SK-N-SH (cell line): ENCODE measurements around the gene ATP5PB. TPM values are rescaled to one million over a fixed set of nuclear protein-coding genes. Genes with fewer than 3 reads are reported as not detected.

Experiments used
- CTCF ChIA-PET: fragments of 300-600, 350-600 bp; formaldehyde crosslinking; extraction: SDS; loops from one replicate; lab custom pipeline; 2021; lab: Yijun Ruan, JAX
- POLR2A ChIA-PET: fragments of 350-600 bp; sonication (Branson Sonifier 250); formaldehyde crosslinking; extraction: SDS; loops from one replicate; lab custom pipeline; 2020; ENCODE audit warnings: antibody characterized with exemption, inconsistent platforms; lab: Yijun Ruan, JAX
- DNase-seq: peaks from one replicate; pipeline ENCODE4 v3.0.0; 2012
- H2AFZ ChIP-seq: fragments of 200-600 bp; sonication (generic); 2 replicates; pipeline ENCODE4 v1.8.1; 2016; ENCODE audit warnings: antibody characterized with exemption, mild to moderate bottlenecking, low read depth
- H3F3A ChIP-seq: fragments of 200-600 bp; sonication (generic); replicated peaks from 2 replicates; pipeline ENCODE3; 2016; ENCODE audit warnings: antibody characterized with exemption, mild to moderate bottlenecking; ENCODE audit not compliant: insufficient read depth
- H3K27ac ChIP-seq, 2 experiments: fragments of 200-500 bp in 1 of 2; fragments of 200-600 bp in 1 of 2; sonication (Bioruptor generic) in 1 of 2; sonication (generic), shearing (Covaris generic) in 1 of 2; 2 replicates each; pipeline versions ENCODE4 v1.5.1 to v1.6.1; 2014 to 2016; ENCODE audit warnings: low read depth in 2 of 2, inconsistent platforms in 1 of 2, low read length in 1 of 2, mild to moderate bottlenecking in 1 of 2, mixed read lengths in 1 of 2
- H3K27me3 ChIP-seq: fragments of 200-600 bp; sonication (generic), shearing (Covaris generic); 2 replicates; pipeline ENCODE4 v1.6.1; 2016; ENCODE audit warnings: mixed run types; ENCODE audit not compliant: insufficient read depth
- H3K36me3 ChIP-seq, 2 experiments: fragments of 200-500 bp in 1 of 2; fragments of 200-600 bp in 1 of 2; sonication (Bioruptor generic) in 1 of 2; sonication (generic) in 1 of 2; replicated peaks in 1 of 2; 2 replicates each; pipeline versions ENCODE3 to v1.5.1; 2014 to 2016; ENCODE audit warnings: low read length in 1 of 2, mild to moderate bottlenecking in 1 of 2; ENCODE audit not compliant: insufficient read depth in 2 of 2, control insufficient read depth in 1 of 2
- H3K4me1 ChIP-seq, 2 experiments: fragments of 200-500 bp in 1 of 2; fragments of 200-600 bp in 1 of 2; sonication (Bioruptor generic) in 1 of 2; sonication (generic), shearing (Covaris generic) in 1 of 2; 2 replicates each; pipeline versions ENCODE4 v1.5.1 to v1.6.1; 2014 to 2016; ENCODE audit warnings: low read depth in 1 of 2, low read length in 1 of 2, mixed run types in 1 of 2; ENCODE audit not compliant: insufficient read depth in 2 of 2, control insufficient read depth in 1 of 2
- H3K4me2 ChIP-seq: fragments of 200-600 bp; sonication (generic), shearing (Covaris generic); 2 replicates; pipeline ENCODE4 v1.6.1; 2017; ENCODE audit warnings: mixed run types
- H3K4me3 ChIP-seq, 2 experiments: fragments of 200-500 bp in 1 of 2; fragments of 200-600 bp in 1 of 2; sonication (Bioruptor generic) in 1 of 2; sonication (generic), shearing (Covaris generic) in 1 of 2; 2 replicates each; pipeline versions ENCODE4 v1.5.1 to v1.8.1; 2014 to 2016; ENCODE audit warnings: low read depth in 2 of 2, inconsistent platforms in 1 of 2, low read length in 1 of 2, mild to moderate bottlenecking in 1 of 2, mixed read lengths in 1 of 2, moderate library complexity in 1 of 2
- H3K79me2 ChIP-seq: fragments of 200-600 bp; sonication (generic); 2 replicates; pipeline ENCODE4 v1.8.1; 2017; ENCODE audit warnings: mild to moderate bottlenecking; ENCODE audit not compliant: insufficient read depth
- H3K9ac ChIP-seq: fragments of 200-600 bp; sonication (generic); 2 replicates; pipeline ENCODE4 v1.6.1; 2017; ENCODE audit warnings: mixed run types
- H3K9me2 ChIP-seq: fragments of 200-600 bp; sonication (generic); 2 replicates; pipeline ENCODE4 v1.6.1; 2017; ENCODE audit warnings: mixed run types
- H3K9me3 ChIP-seq: fragments of 200-600 bp; sonication (generic); 2 replicates; pipeline ENCODE4 v1.6.1; 2017; ENCODE audit warnings: mixed run types, mild to moderate bottlenecking, moderate library complexity
- H4K20me1 ChIP-seq: fragments of 200-600 bp; sonication (generic); 2 replicates; pipeline ENCODE4 v1.6.1; 2017; ENCODE audit warnings: mild to moderate bottlenecking, mixed run types; ENCODE audit not compliant: insufficient read depth
- ELF1 ChIP-seq: IDR thresholded peaks from 2 replicates; pipeline ENCODE4 v1.4.0; 2012
- FOSL2 ChIP-seq: IDR thresholded peaks from 2 replicates; pipeline ENCODE4 v1.4.0; 2012; ENCODE audit warnings: low read depth, mild to moderate bottlenecking, moderate library complexity, borderline replicate concordance
- GATA2 ChIP-seq: sonication (generic); formaldehyde crosslinking; IDR thresholded peaks from 2 replicates; pipeline ENCODE4 v1.5.0; 2020; ENCODE audit warnings: mild to moderate bottlenecking, missing genetic modification reagents
- NFIC ChIP-seq: IDR thresholded peaks from 2 replicates; pipeline ENCODE4 v1.4.0; 2012; ENCODE audit warnings: borderline replicate concordance
- NRF1 ChIP-seq: IDR thresholded peaks from 2 replicates; pipeline ENCODE4 v1.6.1; 2012; ENCODE audit warnings: low read depth, mild to moderate bottlenecking, low read length
- RCOR1 ChIP-seq: fragments of 150-350 bp; IDR thresholded peaks from 2 replicates; pipeline ENCODE4 v1.6.1; 2017; ENCODE audit warnings: antibody characterized with exemption, low read length
- RXRA ChIP-seq: IDR thresholded peaks from 2 replicates; pipeline ENCODE4 v1.4.0; 2012; ENCODE audit warnings: low read depth, mild to moderate bottlenecking, borderline replicate concordance
- SIN3A ChIP-seq: IDR thresholded peaks from 2 replicates; pipeline ENCODE4 v1.6.1; 2012; ENCODE audit warnings: low read depth, mild to moderate bottlenecking, low read length, moderate library complexity, borderline replicate concordance
- WGBS: methylation state at CpG from one replicate; pipeline ENCODE4 v1.1.6; 2017; ENCODE audit warnings: low lambda C conversion rate; 5-methylcytosine and 5-hydroxymethylcytosine counted together
- polyA plus RNA-seq, 3 experiments: library from polyadenylated mRNA; depleted of rRNA; stranded (reverse); fragments of >200 nt; gene quantifications; 2 replicates each; pipeline ENCODE4 v1.2.3, GENCODE V29; 2012
- TF ChIP-seq, protein P1 (sequence below): IDR thresholded peaks from 2 replicates; pipeline ENCODE4; 2012
- TF ChIP-seq, protein P2 (sequence below): IDR thresholded peaks from 2 replicates; pipeline ENCODE4 v1.6.1; 2012; ENCODE audit warnings: mild to moderate bottlenecking, low read depth, low read length, moderate library complexity
- TF ChIP-seq, protein P3 (sequence below): fragments of 150-350 bp; IDR thresholded peaks from 2 replicates; pipeline ENCODE4 v1.6.1; 2017; ENCODE audit warnings: antibody characterized with exemption, low read length, low read depth, borderline replicate concordance

Gene ATP5PB
- polyA plus RNA-seq, 1 of the 3 experiments (the other 2 are of a cell fraction): 177 TPM

DNA sequence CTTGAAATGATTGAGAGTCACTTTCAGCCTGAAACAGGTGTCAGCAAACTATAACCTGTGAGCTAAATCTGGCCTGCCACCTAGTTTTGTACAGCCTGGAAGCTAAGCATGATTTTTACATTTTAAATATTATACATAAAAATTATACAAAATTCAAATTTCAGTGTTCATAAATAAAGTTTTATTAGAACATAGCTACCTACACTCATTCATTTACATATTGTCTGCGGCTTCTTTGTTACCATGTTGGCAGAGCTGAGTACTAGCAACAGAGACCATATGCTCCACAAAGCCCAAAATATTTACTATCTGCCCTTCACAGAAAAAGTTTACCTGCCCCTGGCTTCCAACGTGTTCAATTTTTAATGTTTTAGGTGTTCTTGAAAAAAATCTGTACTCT is 16.5 kb downstream of the ATP5PB start (continued):
- TF ChIP-seq, protein P1, sequence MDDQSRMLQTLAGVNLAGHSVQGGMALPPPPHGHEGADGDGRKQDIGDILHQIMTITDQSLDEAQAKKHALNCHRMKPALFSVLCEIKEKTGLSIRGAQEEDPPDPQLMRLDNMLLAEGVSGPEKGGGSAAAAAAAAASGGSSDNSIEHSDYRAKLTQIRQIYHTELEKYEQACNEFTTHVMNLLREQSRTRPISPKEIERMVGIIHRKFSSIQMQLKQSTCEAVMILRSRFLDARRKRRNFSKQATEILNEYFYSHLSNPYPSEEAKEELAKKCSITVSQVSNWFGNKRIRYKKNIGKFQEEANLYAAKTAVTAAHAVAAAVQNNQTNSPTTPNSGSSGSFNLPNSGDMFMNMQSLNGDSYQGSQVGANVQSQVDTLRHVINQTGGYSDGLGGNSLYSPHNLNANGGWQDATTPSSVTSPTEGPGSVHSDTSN: no peak
- no peak for TF ChIP-seq NFIC
- no peak for TF ChIP-seq RXRA
- TF ChIP-seq SIN3A: no peak
- TF ChIP-seq ELF1: no peak

DNA sequence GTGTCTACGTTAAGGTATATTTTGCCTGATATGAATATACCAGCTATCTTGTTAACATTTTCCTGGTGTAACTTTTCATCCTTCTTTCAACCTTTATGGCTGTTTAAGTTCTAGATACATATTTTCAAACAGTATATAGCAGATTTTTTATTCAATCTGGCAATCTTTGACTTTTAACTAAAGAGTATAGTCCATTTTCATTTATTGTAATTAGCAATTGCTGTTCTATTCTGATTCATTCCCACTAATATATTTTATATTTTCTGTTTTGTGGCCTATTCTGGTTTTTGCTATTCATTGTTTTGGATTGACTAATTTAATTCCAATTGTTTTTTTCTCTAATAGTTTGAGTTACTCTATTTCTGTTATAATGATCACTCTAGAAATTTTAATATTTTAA is 17.2 kb downstream of the ATP5PB start:
- TF ChIP-seq, protein P1: no peak
- TF ChIP-seq FOSL2: no peak
- TF ChIP-seq NRF1: no peak
- TF ChIP-seq RCOR1: no peak
- no peak for TF ChIP-seq SIN3A
- TF ChIP-seq, protein P2, sequence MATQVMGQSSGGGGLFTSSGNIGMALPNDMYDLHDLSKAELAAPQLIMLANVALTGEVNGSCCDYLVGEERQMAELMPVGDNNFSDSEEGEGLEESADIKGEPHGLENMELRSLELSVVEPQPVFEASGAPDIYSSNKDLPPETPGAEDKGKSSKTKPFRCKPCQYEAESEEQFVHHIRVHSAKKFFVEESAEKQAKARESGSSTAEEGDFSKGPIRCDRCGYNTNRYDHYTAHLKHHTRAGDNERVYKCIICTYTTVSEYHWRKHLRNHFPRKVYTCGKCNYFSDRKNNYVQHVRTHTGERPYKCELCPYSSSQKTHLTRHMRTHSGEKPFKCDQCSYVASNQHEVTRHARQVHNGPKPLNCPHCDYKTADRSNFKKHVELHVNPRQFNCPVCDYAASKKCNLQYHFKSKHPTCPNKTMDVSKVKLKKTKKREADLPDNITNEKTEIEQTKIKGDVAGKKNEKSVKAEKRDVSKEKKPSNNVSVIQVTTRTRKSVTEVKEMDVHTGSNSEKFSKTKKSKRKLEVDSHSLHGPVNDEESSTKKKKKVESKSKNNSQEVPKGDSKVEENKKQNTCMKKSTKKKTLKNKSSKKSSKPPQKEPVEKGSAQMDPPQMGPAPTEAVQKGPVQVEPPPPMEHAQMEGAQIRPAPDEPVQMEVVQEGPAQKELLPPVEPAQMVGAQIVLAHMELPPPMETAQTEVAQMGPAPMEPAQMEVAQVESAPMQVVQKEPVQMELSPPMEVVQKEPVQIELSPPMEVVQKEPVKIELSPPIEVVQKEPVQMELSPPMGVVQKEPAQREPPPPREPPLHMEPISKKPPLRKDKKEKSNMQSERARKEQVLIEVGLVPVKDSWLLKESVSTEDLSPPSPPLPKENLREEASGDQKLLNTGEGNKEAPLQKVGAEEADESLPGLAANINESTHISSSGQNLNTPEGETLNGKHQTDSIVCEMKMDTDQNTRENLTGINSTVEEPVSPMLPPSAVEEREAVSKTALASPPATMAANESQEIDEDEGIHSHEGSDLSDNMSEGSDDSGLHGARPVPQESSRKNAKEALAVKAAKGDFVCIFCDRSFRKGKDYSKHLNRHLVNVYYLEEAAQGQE: no peak
- TF ChIP-seq, protein P3, sequence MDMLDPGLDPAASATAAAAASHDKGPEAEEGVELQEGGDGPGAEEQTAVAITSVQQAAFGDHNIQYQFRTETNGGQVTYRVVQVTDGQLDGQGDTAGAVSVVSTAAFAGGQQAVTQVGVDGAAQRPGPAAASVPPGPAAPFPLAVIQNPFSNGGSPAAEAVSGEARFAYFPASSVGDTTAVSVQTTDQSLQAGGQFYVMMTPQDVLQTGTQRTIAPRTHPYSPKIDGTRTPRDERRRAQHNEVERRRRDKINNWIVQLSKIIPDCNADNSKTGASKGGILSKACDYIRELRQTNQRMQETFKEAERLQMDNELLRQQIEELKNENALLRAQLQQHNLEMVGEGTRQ: no peak
- no peak for TF ChIP-seq GATA2
- WGBS: 0% methylated on average over 1 of the region's 1 CpG

More for the DNA sequence above, 17.2 kb downstream of the ATP5PB start:
- Histone ChIP-seq H3K9ac (no peak overlapping the region), H3K4me1 (peaks cover 0 to 8% of the 10 kb centered on the region in 2 experiments; a peak in 1 of 4 replicates), H2AFZ (no peak overlapping the region), H3K9me2 (no peaks in the 10 kb centered on the region), H3K9me3 (no peaks in the 10 kb centered on the region), H3K4me2 (no peak overlapping the region), H3K4me3 (no peak overlapping the region), H3K27ac (no peak overlapping the region), H4K20me1 (no peaks in the 10 kb centered on the region), H3K79me2 (no peaks in the 10 kb centered on the region), H3K27me3 (no peaks in the 10 kb centered on the region), H3F3A (peaks cover 14% of the 10 kb centered on the region), H3K36me3 (peaks cover 24 to 27% of the 10 kb centered on the region in 2 experiments)
- ChIA-PET CTCF (interaction anchor here (1.2 kb wide), 1 partner anchor 302 kb away, joined by 4 read pairs; no protein-coding TSS in a partner anchor), POLR2A (no interaction called here)
- no peak for DNase-seq
